ENCODE measurements around the gene KIFC3. TPM values are rescaled to one million over a fixed set of nuclear protein-coding genes. Genes with fewer than 3 reads are reported as not detected.

KIFC3 gene
- total and polyA plus RNA-seq, 2 of the 13 experiments (the other 11 are each of a cell fraction or from before 2014, with no cell fraction given), result 42.1 to 45.3 TPM

GRCh38 chr16:57802341-57803133 is at the start of gene KIFC3 (continued):
- no peak for TF ChIP-seq ZNF331 (CRISPR knock-in tag; IDR thresholded peaks at IDR 0.05)
- no peak for TF ChIP-seq SMARCE1 (IDR thresholded peaks at IDR 0.05; ENCODE audit: borderline replicate concordance)
- no peak for TF ChIP-seq ZNF337 (CRISPR knock-in tag; IDR thresholded peaks at IDR 0.05; ENCODE audit: borderline replicate concordance, low read depth)
- 0 out of 2 replicates have a peak, but pooled peaks have one; percentile 19 for TF ChIP-seq JUN (CRISPR knock-in tag; IDR thresholded peaks at IDR 0.05)
- TF ChIP-seq TARDBP (CRISPR knock-in tag; IDR thresholded peaks at IDR 0.05), result peak; percentile 95
- no peak for TF ChIP-seq SIN3B (IDR thresholded peaks at IDR 0.05; ENCODE audit: low read length)
- TF ChIP-seq RXRA (CRISPR knock-in tag; IDR thresholded peaks at IDR 0.05), result peak; percentile 58; the same call in 1 of the 2 replicates
- no peak for TF ChIP-seq PBX2 (CRISPR knock-in tag; IDR thresholded peaks at IDR 0.05)
- no peak; the same call in 1 of the 2 replicates for TF ChIP-seq GFI1 (CRISPR knock-in tag; IDR thresholded peaks at IDR 0.05; ENCODE audit: borderline replicate concordance)
- peak; percentile 52; the same call in 1 of the 2 replicates for TF ChIP-seq ZNF501 (CRISPR knock-in tag; IDR thresholded peaks at IDR 0.05)
- TF ChIP-seq LBX2 (CRISPR knock-in tag; IDR thresholded peaks at IDR 0.05; ENCODE audit: borderline replicate concordance), result no peak
- TF ChIP-seq ZBTB26 (CRISPR knock-in tag; IDR thresholded peaks at IDR 0.05; ENCODE audit: borderline replicate concordance), result peak; percentile 59; the same call in 1 of the 2 replicates
- peak; percentile 97 for TF ChIP-seq RFX1 (IDR thresholded peaks at IDR 0.05)
- TF ChIP-seq, protein P1, sequence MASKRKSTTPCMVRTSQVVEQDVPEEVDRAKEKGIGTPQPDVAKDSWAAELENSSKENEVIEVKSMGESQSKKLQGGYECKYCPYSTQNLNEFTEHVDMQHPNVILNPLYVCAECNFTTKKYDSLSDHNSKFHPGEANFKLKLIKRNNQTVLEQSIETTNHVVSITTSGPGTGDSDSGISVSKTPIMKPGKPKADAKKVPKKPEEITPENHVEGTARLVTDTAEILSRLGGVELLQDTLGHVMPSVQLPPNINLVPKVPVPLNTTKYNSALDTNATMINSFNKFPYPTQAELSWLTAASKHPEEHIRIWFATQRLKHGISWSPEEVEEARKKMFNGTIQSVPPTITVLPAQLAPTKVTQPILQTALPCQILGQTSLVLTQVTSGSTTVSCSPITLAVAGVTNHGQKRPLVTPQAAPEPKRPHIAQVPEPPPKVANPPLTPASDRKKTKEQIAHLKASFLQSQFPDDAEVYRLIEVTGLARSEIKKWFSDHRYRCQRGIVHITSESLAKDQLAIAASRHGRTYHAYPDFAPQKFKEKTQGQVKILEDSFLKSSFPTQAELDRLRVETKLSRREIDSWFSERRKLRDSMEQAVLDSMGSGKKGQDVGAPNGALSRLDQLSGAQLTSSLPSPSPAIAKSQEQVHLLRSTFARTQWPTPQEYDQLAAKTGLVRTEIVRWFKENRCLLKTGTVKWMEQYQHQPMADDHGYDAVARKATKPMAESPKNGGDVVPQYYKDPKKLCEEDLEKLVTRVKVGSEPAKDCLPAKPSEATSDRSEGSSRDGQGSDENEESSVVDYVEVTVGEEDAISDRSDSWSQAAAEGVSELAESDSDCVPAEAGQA (IDR thresholded peaks at IDR 0.05; ENCODE audit: low read depth), result 0 out of 2 replicates have a peak, but pooled peaks have one; percentile 20
- TF ChIP-seq, protein P1 (CRISPR knock-in tag; IDR thresholded peaks at IDR 0.05; ENCODE audit: borderline replicate concordance), result no peak
- TF ChIP-seq, protein P2, sequence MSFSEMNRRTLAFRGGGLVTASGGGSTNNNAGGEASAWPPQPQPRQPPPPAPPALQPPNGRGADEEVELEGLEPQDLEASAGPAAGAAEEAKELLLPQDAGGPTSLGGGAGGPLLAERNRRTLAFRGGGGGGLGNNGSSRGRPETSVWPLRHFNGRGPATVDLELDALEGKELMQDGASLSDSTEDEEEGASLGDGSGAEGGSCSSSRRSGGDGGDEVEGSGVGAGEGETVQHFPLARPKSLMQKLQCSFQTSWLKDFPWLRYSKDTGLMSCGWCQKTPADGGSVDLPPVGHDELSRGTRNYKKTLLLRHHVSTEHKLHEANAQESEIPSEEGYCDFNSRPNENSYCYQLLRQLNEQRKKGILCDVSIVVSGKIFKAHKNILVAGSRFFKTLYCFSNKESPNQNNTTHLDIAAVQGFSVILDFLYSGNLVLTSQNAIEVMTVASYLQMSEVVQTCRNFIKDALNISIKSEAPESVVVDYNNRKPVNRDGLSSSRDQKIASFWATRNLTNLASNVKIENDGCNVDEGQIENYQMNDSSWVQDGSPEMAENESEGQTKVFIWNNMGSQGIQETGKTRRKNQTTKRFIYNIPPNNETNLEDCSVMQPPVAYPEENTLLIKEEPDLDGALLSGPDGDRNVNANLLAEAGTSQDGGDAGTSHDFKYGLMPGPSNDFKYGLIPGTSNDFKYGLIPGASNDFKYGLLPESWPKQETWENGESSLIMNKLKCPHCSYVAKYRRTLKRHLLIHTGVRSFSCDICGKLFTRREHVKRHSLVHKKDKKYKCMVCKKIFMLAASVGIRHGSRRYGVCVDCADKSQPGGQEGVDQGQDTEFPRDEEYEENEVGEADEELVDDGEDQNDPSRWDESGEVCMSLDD (CRISPR knock-in tag; IDR thresholded peaks at IDR 0.05; ENCODE audit: borderline replicate concordance), result no peak; the same call in 1 of the 2 replicates
- TF ChIP-seq HMG20A (CRISPR knock-in tag; IDR thresholded peaks at IDR 0.05; ENCODE audit: borderline replicate concordance), result peak; percentile 44
- 0 out of 2 replicates have a peak, but pooled peaks have one; percentile 83 for TF ChIP-seq SALL2 (CRISPR knock-in tag; IDR thresholded peaks at IDR 0.05)

Data from HepG2 (cell line).